GM12878 (cell line): ENCODE measurements around the gene ATP6V1C2. TPM values are rescaled to one million over a fixed set of nuclear protein-coding genes. Genes with fewer than 3 reads are reported as not detected.

Experiments
- ATAC-seq: fragments of 200-7000 bp; cut with Tn5 transposase; 3 replicates; pipeline ENCODE4 v1.9.1; 2020; ENCODE audit warnings: mild to moderate bottlenecking, moderate library complexity
- BruUV-seq: library from RNA; stranded (reverse); fragments of 400-500 nt; replicated peaks from 2 replicates; lab custom pipeline; 2021; lab: Mats Ljungman, UMichigan
- CTCF ChIA-PET: fragments of 300-600 bp; sonication (Branson Sonifier 250); formaldehyde crosslinking; extraction: SDS; loops from one replicate; lab custom pipeline; 2021; ENCODE audit warnings: inconsistent platforms; lab: Yijun Ruan, JAX
- POLR2A ChIA-PET: fragments of 350-600 bp; formaldehyde crosslinking; extraction: SDS; loops from one replicate; lab custom pipeline; 2021; ENCODE audit warnings: inconsistent platforms; lab: Charles Lee
- RAD21 ChIA-PET: fragments of 300-600 bp; sonication (Branson Sonifier 250); formaldehyde crosslinking; loops from one replicate; lab custom pipeline; 2023; ENCODE audit warnings: antibody characterized with exemption; ENCODE audit not compliant: unreplicated experiment; lab: Charles Lee
- SMC1A ChIA-PET: fragments of 300-600 bp; sonication (Branson Sonifier 250); formaldehyde crosslinking; loops from one replicate; lab custom pipeline; 2023; ENCODE audit not compliant: unreplicated experiment, uncharacterized antibody; lab: Charles Lee
- DNase-seq: peaks from one replicate; pipeline ENCODE4 v3.0.0-alpha.2; 2011; ENCODE audit warnings: low read depth, low spot score
- FAIRE-seq: peaks from 3 replicates; lab custom pipeline; 2011; peaks lifted over from hg19 to GRCh38; lab: Jason Lieb, UNC
- H2AFZ ChIP-seq: 2 replicates; pipeline ENCODE4 v1.6.0; 2011; ENCODE audit warnings: low read depth, low read length, control low read depth; ENCODE audit not compliant: control insufficient read depth
- H3K27ac ChIP-seq: 2 replicates; pipeline ENCODE4 v1.5.1; 2011; ENCODE audit warnings: control low read depth; ENCODE audit not compliant: control insufficient read depth, insufficient read depth
- H3K27me3 ChIP-seq, 2 experiments: replicated peaks in 1 of 2; 2 replicates each; pipeline versions ENCODE4 v1.6.0 to v1.6.1; 2011; ENCODE audit warnings: low read length in 1 of 2; ENCODE audit not compliant: control insufficient read depth in 2 of 2, insufficient read depth in 2 of 2
- H3K36me3 ChIP-seq, 2 experiments: 2 replicates each; pipeline ENCODE4 v1.5.1; 2011; ENCODE audit warnings: low read length in 1 of 2; ENCODE audit not compliant: control insufficient read depth in 2 of 2, insufficient read depth in 2 of 2
- H3K4me1 ChIP-seq: 2 replicates; pipeline ENCODE4 v1.6.1; 2011; ENCODE audit warnings: mild to moderate bottlenecking, low read length, moderate library complexity, mixed read lengths; ENCODE audit not compliant: control insufficient read depth, insufficient read depth
- H3K4me2 ChIP-seq: 2 replicates; pipeline ENCODE4 v1.6.0; 2011; ENCODE audit warnings: control low read depth; ENCODE audit not compliant: control insufficient read depth, insufficient read depth
- H3K4me3 ChIP-seq: fragments of 200-600 bp; sonication (generic); 2 replicates; pipeline ENCODE4 v1.5.1; 2016
- H3K79me2 ChIP-seq: 2 replicates; pipeline ENCODE4 v1.6.0; 2011; ENCODE audit warnings: low read length; ENCODE audit not compliant: control insufficient read depth, insufficient read depth
- H3K9ac ChIP-seq: 2 replicates; pipeline ENCODE4 v1.8.0; 2011; ENCODE audit warnings: low read length, control low read depth, mixed read lengths; ENCODE audit not compliant: control insufficient read depth, insufficient read depth
- H3K9me3 ChIP-seq: replicated peaks from 3 replicates; pipeline ENCODE4 v1.5.1; 2011; ENCODE audit warnings: mild to moderate bottlenecking, low read length; ENCODE audit not compliant: control insufficient read depth, insufficient read depth
- H4K20me1 ChIP-seq: 2 replicates; pipeline ENCODE4 v1.6.0; 2011; ENCODE audit not compliant: control insufficient read depth, insufficient read depth
- BMI1 ChIP-seq: fragments of 450-650 bp; IDR thresholded peaks from 2 replicates; pipeline ENCODE4 v1.6.1; 2016; ENCODE audit warnings: mild to moderate bottlenecking, moderate library complexity, borderline replicate concordance
- CHD1 ChIP-seq: IDR thresholded peaks from 2 replicates; pipeline ENCODE4 v1.6.1; 2012; ENCODE audit warnings: low read depth, low read length, improper control_type of control experiment
- FOS ChIP-seq: IDR thresholded peaks from 3 replicates; pipeline ENCODE4 v1.6.1; 2011; ENCODE audit warnings: borderline replicate concordance; ENCODE audit not compliant: insufficient read length; ENCODE audit errors: extremely low read depth
- NFXL1 ChIP-seq: fragments of 450-650 bp; IDR thresholded peaks from 2 replicates; pipeline ENCODE4 v1.6.1; 2017; ENCODE audit warnings: antibody characterized with exemption, mild to moderate bottlenecking, borderline replicate concordance
- NFYB ChIP-seq: IDR thresholded peaks from 2 replicates; pipeline ENCODE4 v1.6.1; 2011; ENCODE audit warnings: low read depth, mild to moderate bottlenecking, low read length, improper control_type of control experiment, moderate library complexity; ENCODE audit not compliant: insufficient read depth
- SMAD5 ChIP-seq: IDR thresholded peaks from 2 replicates; pipeline ENCODE4 v1.6.1; 2016; ENCODE audit warnings: antibody characterized with exemption, low read depth
- STAT1 ChIP-seq: fragments of 450-650 bp; conservative IDR thresholded peaks from 2 replicates; pipeline ENCODE4 v1.6.1; 2014; ENCODE audit warnings: antibody characterized with exemption, mild to moderate bottlenecking
- TAF1 ChIP-seq: IDR thresholded peaks from 2 replicates; pipeline ENCODE4 v1.6.1; 2011; ENCODE audit warnings: mild to moderate bottlenecking, low read depth, low read length, borderline replicate concordance
- TCF3 ChIP-seq: IDR thresholded peaks from 2 replicates; pipeline ENCODE4 v1.6.1; 2012; ENCODE audit warnings: low read depth, mild to moderate bottlenecking, low read length, borderline replicate concordance; ENCODE audit not compliant: insufficient read depth
- ZBED1 ChIP-seq: IDR thresholded peaks from 2 replicates; pipeline ENCODE4 v1.6.1; 2016; ENCODE audit warnings: borderline replicate concordance
- ZBTB40 ChIP-seq: fragments of 450-650 bp; IDR thresholded peaks from 2 replicates; pipeline ENCODE4 v1.6.1; 2016; ENCODE audit warnings: mild to moderate bottlenecking, moderate library complexity, borderline replicate concordance
- ZNF217 ChIP-seq: fragments of 450-650 bp; IDR thresholded peaks from 2 replicates; pipeline ENCODE4 v1.6.1; 2017; ENCODE audit warnings: antibody characterized with exemption, mild to moderate bottlenecking
- WGBS: methylation state at CpG from one replicate; pipeline ENCODE4 v1.1.6; 2016; ENCODE audit warnings: low lambda C conversion rate; ENCODE audit not compliant: insufficient replicate concordance, insufficient coverage; ENCODE audit errors: missing lambda C conversion rate; 5-methylcytosine and 5-hydroxymethylcytosine counted together
- in situ Hi-C: fragments of 300-500 bp; cut with MboI; formaldehyde crosslinking; loops from 9 replicates; pipeline ENCODE4 v1.14.3; 2018; ENCODE audit warnings: mixed read lengths
- intact Hi-C: fragments of 100-400 bp; cut with micrococcal nuclease; formaldehyde crosslinking; loops from one replicate; pipeline ENCODE4 v1.14.2; 2022; ENCODE audit not compliant: unreplicated experiment
- polyA plus RNA-seq, 11 experiments: library from polyadenylated mRNA; depleted of rRNA in 4 of 11; unstranded in 6 of 11; stranded (reverse) in 5 of 11; fragments of >200 nt; fragmentation: Nextera tagmentation in 4 of 11; fragmentation: Illumina TruSeq in 1 of 11; extraction: Ambion mirVana in 4 of 11; extraction: Trizol in 1 of 11; gene quantifications; 1 replicate in 1 of 11; 2 replicates in 10 of 11; pipeline versions ENCODE4 v1.2.1 to v1.2.3, GENCODE V29; 2011 to 2016; ENCODE audit warnings: inconsistent platforms in 2 of 11, missing spikeins in 2 of 11, low read depth in 1 of 11
- total RNA-seq, 4 experiments: library from RNA; depleted of rRNA in 3 of 4; stranded (reverse); fragments of >200 nt in 3 of 4; fragmentation: Illumina TruSeq in 1 of 4; extraction: Trizol in 1 of 4; gene quantifications; 2 replicates each; pipeline versions ENCODE4 v1.2.1 to v1.2.3, GENCODE V29; 2013 to 2021
- TF ChIP-seq, protein P1 (sequence below): fragments of 450-650 bp; IDR thresholded peaks from 2 replicates; pipeline ENCODE4 v1.6.1; 2014; ENCODE audit warnings: mild to moderate bottlenecking
- TF ChIP-seq, protein P2 (sequence below): fragments of 450-650 bp; IDR thresholded peaks from 2 replicates; pipeline ENCODE4 v1.6.1; 2017; ENCODE audit warnings: mild to moderate bottlenecking, moderate library complexity
- TF ChIP-seq, protein P3 (sequence below): IDR thresholded peaks from 2 replicates; pipeline ENCODE4 v1.6.1; 2011; ENCODE audit warnings: low read depth, low read length, improper control_type of control experiment, borderline replicate concordance

ATP6V1C2 gene
- total and polyA plus RNA-seq, 10 of the 15 experiments (the other 5 are each of a cell fraction or from before 2014, with no cell fraction given): 0.04 to 1.5 (median 0.24) TPM; not detected in 1

- 51% methylated on average over 5 of the region's 5 CpGs for WGBS
- H2AFZ ChIP-seq: no peak overlapping the region
- in situ Hi-C loops (no loop called here), intact Hi-C loops (no loop called here)
- H3K4me3 ChIP-seq: no peak overlapping the region
- no TSS peak for BruUV-seq
- ATAC-seq: no peak
- DNase-seq: no peak
- POLR2A ChIA-PET: no interaction called here
- no peak overlapping the region for H3K27ac ChIP-seq
- no peaks in the 10 kb centered on the region for H4K20me1 ChIP-seq
- no peaks in the 10 kb centered on the region for H3K36me3 ChIP-seq
- FAIRE-seq: no peak
- H3K9me3 ChIP-seq: no peaks in the 10 kb centered on the region
- RAD21 ChIA-PET: no interaction called here
- no peak overlapping the region for H3K9ac ChIP-seq
- H3K79me2 ChIP-seq: no peaks in the 10 kb centered on the region
- H3K4me1 ChIP-seq: no peaks in the 10 kb centered on the region
- CTCF ChIA-PET: interaction anchor here (1.7 kb wide), 1 partner anchor 48 kb away, joined by 3 read pairs; no protein-coding TSS in a partner anchor
- no peaks in the 10 kb centered on the region for H3K27me3 ChIP-seq
- H3K4me2 ChIP-seq: no peak overlapping the region
- SMC1A ChIA-PET: no interaction called here
- TF ChIP-seq NFYB: no peak
- no peak for TF ChIP-seq CHD1
- no peak for TF ChIP-seq ZBTB40
- no peak for TF ChIP-seq NFXL1
- TF ChIP-seq FOS: no peak
- no peak for TF ChIP-seq STAT1
- TF ChIP-seq, protein P1, sequence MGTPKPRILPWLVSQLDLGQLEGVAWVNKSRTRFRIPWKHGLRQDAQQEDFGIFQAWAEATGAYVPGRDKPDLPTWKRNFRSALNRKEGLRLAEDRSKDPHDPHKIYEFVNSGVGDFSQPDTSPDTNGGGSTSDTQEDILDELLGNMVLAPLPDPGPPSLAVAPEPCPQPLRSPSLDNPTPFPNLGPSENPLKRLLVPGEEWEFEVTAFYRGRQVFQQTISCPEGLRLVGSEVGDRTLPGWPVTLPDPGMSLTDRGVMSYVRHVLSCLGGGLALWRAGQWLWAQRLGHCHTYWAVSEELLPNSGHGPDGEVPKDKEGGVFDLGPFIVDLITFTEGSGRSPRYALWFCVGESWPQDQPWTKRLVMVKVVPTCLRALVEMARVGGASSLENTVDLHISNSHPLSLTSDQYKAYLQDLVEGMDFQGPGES: no peak
- TF ChIP-seq, protein P2, sequence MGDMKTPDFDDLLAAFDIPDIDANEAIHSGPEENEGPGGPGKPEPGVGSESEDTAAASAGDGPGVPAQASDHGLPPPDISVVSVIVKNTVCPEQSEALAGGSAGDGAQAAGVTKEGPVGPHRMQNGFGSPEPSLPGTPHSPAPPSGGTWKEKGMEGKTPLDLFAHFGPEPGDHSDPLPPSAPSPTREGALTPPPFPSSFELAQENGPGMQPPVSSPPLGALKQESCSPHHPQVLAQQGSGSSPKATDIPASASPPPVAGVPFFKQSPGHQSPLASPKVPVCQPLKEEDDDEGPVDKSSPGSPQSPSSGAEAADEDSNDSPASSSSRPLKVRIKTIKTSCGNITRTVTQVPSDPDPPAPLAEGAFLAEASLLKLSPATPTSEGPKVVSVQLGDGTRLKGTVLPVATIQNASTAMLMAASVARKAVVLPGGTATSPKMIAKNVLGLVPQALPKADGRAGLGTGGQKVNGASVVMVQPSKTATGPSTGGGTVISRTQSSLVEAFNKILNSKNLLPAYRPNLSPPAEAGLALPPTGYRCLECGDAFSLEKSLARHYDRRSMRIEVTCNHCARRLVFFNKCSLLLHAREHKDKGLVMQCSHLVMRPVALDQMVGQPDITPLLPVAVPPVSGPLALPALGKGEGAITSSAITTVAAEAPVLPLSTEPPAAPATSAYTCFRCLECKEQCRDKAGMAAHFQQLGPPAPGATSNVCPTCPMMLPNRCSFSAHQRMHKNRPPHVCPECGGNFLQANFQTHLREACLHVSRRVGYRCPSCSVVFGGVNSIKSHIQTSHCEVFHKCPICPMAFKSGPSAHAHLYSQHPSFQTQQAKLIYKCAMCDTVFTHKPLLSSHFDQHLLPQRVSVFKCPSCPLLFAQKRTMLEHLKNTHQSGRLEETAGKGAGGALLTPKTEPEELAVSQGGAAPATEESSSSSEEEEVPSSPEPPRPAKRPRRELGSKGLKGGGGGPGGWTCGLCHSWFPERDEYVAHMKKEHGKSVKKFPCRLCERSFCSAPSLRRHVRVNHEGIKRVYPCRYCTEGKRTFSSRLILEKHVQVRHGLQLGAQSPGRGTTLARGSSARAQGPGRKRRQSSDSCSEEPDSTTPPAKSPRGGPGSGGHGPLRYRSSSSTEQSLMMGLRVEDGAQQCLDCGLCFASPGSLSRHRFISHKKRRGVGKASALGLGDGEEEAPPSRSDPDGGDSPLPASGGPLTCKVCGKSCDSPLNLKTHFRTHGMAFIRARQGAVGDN: no peak
- TF ChIP-seq BMI1: no peak
- TF ChIP-seq SMAD5: no peak
- no peak for TF ChIP-seq TCF3
- no peak for TF ChIP-seq TAF1
- no peak for TF ChIP-seq ZNF217
- TF ChIP-seq ZBED1: no peak
- TF ChIP-seq, protein P3, sequence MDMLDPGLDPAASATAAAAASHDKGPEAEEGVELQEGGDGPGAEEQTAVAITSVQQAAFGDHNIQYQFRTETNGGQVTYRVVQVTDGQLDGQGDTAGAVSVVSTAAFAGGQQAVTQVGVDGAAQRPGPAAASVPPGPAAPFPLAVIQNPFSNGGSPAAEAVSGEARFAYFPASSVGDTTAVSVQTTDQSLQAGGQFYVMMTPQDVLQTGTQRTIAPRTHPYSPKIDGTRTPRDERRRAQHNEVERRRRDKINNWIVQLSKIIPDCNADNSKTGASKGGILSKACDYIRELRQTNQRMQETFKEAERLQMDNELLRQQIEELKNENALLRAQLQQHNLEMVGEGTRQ: no peak
Observed at GRCh38 chr2:10752236-10752635, 30.8 kb downstream of the ATP6V1C2 start.
